ENCODE measurements around the gene ADD3.

- TF ChIP-seq CTCF (IDR thresholded peaks at IDR 0.05) (no peak), POLR2A (IDR thresholded peaks at IDR 0.05) (no peak)
These were observed 50.4 kb downstream of the ADD3 start for GRCh38 chr10:110058212-110058611.

Measured in Peyer's patch (tissue), 4 donors.